ENCODE results near the gene AIF1L. TPM values are rescaled to one million over a fixed set of nuclear protein-coding genes. Genes with fewer than 3 reads are reported as not detected.

AIF1L gene
- polyA plus RNA-seq, 4 donors = 364 to 376 (median 370) TPM

- DNase-seq (ENCODE audit: low read depth in 4 of 4, low spot score in 2 of 4) = no peak
Measured at GRCh38 chr9:131117121-131117761, 20.9 kb downstream of the AIF1L start.

GRCh38 chr9:131117762-131118145 lies 21.4 kb downstream of the AIF1L start:
- no peak for DNase-seq (ENCODE audit: low read depth in 4 of 4, low spot score in 2 of 4)

GRCh38 chr9:131119600-131119999 lies 23.3 kb downstream of the AIF1L start:
- no peak for DNase-seq (ENCODE audit: low read depth in 4 of 4, low spot score in 2 of 4)

- DNase-seq (ENCODE audit: low read depth in 4 of 4, low spot score in 2 of 4) = no peak
Measured at GRCh38 chr9:131120620-131121228, 24.4 kb downstream of the AIF1L start.

- no peak for DNase-seq (ENCODE audit: low read depth in 4 of 4, low spot score in 2 of 4)
Measured at GRCh38 chr9:131121346-131121745, 25.0 kb downstream of the AIF1L start.

GRCh38 chr9:131122158-131122557 lies 25.8 kb downstream of the AIF1L start:
- no peak for DNase-seq (ENCODE audit: low read depth in 4 of 4, low spot score in 2 of 4)

- DNase-seq (ENCODE audit: low read depth in 4 of 4, low spot score in 2 of 4) = no peak
Measured at GRCh38 chr9:131125038-131125287, 28.6 kb downstream of the AIF1L start.

- DNase-seq (ENCODE audit: low read depth in 4 of 4, low spot score in 2 of 4) = peak; percentile 94 to 98 (median 96)
Measured at GRCh38 chr9:131125288-131126058, 29.1 kb downstream of the AIF1L start, which contains the start of gene NUP214. NUP214 (plus strand) TSS chr9:131125586; CDS start chr9:131125705, 119 bp downstream.

- DNase-seq (ENCODE audit: low read depth in 4 of 4, low spot score in 2 of 4) = no peak
Measured at GRCh38 chr9:131126059-131126426, 29.7 kb downstream of the AIF1L start.

GRCh38 chr9:131129183-131129582 lies 32.9 kb downstream of the AIF1L start:
- DNase-seq (ENCODE audit: low read depth in 4 of 4, low spot score in 2 of 4) = no peak

- no peak for DNase-seq (ENCODE audit: low read depth in 4 of 4, low spot score in 2 of 4)
Measured at GRCh38 chr9:131138676-131139075, 42.3 kb downstream of the AIF1L start.

GRCh38 chr9:131140112-131140511 lies 43.8 kb downstream of the AIF1L start:
- DNase-seq (ENCODE audit: low read depth in 4 of 4, low spot score in 2 of 4) = no peak

GRCh38 chr9:131140550-131140949 lies 44.2 kb downstream of the AIF1L start:
- DNase-seq (ENCODE audit: low read depth in 4 of 4, low spot score in 2 of 4) = no peak

- no peak for DNase-seq (ENCODE audit: low read depth in 4 of 4, low spot score in 2 of 4)
Measured at GRCh38 chr9:131142160-131142559, 45.8 kb downstream of the AIF1L start.

- no peak for DNase-seq (ENCODE audit: low read depth in 4 of 4, low spot score in 2 of 4)
Measured at GRCh38 chr9:131144201-131144600, 47.9 kb downstream of the AIF1L start.

- no peak for DNase-seq (ENCODE audit: low read depth in 4 of 4, low spot score in 2 of 4)
Measured at GRCh38 chr9:131145245-131145644, 48.9 kb downstream of the AIF1L start.

GRCh38 chr9:131146186-131146585 lies 49.9 kb downstream of the AIF1L start:
- no peak for DNase-seq (ENCODE audit: low read depth in 4 of 4, low spot score in 2 of 4)

GRCh38 chr9:131148276-131148675 lies 51.9 kb downstream of the AIF1L start:
- no peak for DNase-seq (ENCODE audit: low read depth in 4 of 4, low spot score in 2 of 4)

- DNase-seq (ENCODE audit: low read depth in 4 of 4, low spot score in 2 of 4) = no peak
Measured at GRCh38 chr9:131148966-131149687, 52.8 kb downstream of the AIF1L start.

GRCh38 chr9:131149688-131150053 lies 53.3 kb downstream of the AIF1L start:
- no peak for DNase-seq (ENCODE audit: low read depth in 4 of 4, low spot score in 2 of 4)

- DNase-seq (ENCODE audit: low read depth in 4 of 4, low spot score in 2 of 4) = no peak
Measured at GRCh38 chr9:131153595-131153994, 57.3 kb downstream of the AIF1L start.

All from left renal cortex interstitium (tissue), 4 donors.